ENCODE data around the gene FGF18. TPM values are rescaled to one million over a fixed set of nuclear protein-coding genes. Genes with fewer than 3 reads are reported as not detected.

FGF18 gene
- total and polyA plus RNA-seq, 10 of the 15 experiments (the other 5 are each of a cell fraction or from before 2014, with no cell fraction given) = 0.03 to 0.10 (median 0.06) TPM; not detected in 5

GRCh38 chr5:171422495-171422894, 3.0 kb downstream of the FGF18 start (continued):
- TF ChIP-seq STAT1 (conservative IDR thresholded peaks at IDR 0.05) (no peak), SREBF2 (IDR thresholded peaks at IDR 0.05; ENCODE audit: low read length) (no peak), SUZ12 (IDR thresholded peaks at IDR 0.05; ENCODE audit: unreplicated experiment) (no peak)

GRCh38 chr5:171422902-171423663, 3.6 kb downstream of the FGF18 start:
- CTCF ChIA-PET = no interaction called here
- H3K36me3 ChIP-seq (ENCODE audit: control insufficient read depth in 2 of 2, insufficient read depth in 2 of 2, low read length in 1 of 2) = no peaks in the 10 kb centered on the region
- POLR2A ChIA-PET = interaction anchor here (0.6 to 0.7 kb wide), 3 partner anchors 85 to 701 kb away, joined by 3 to 7 read pairs (median 5); no protein-coding TSS in a partner anchor
- RAD21 ChIA-PET (ENCODE audit: unreplicated experiment) = no interaction called here
- WGBS (ENCODE audit: insufficient coverage, insufficient replicate concordance, low lambda C conversion rate, missing lambda C conversion rate) = 51% methylated on average over 23 of the region's 26 CpGs
- no peak for DNase-seq (ENCODE audit: low read depth, low spot score)
- no peaks in the 10 kb centered on the region for H3K79me2 ChIP-seq (ENCODE audit: control insufficient read depth, insufficient read depth, low read length)
- FAIRE-seq = no peak
- no peak overlapping the region for H3K9ac ChIP-seq (ENCODE audit: control insufficient read depth, insufficient read depth, low read length)
- ATAC-seq = no peak
- no peak overlapping the region for H3K4me3 ChIP-seq
- intact Hi-C loops (cut with micrococcal nuclease; ENCODE audit: unreplicated experiment) = loop anchor here (10.0 kb wide), 1 partner anchor 182 kb away; no protein-coding TSS in a partner anchor
- H4K20me1 ChIP-seq (ENCODE audit: control insufficient read depth, insufficient read depth) = no peaks in the 10 kb centered on the region
- no TSS peak for BruUV-seq (replicated peaks)
- no peak overlapping the region for H2AFZ ChIP-seq (ENCODE audit: control insufficient read depth, low read depth, low read length)
- H3K27me3 ChIP-seq (replicated peaks in 1 of 2; ENCODE audit: control insufficient read depth in 2 of 2, insufficient read depth in 2 of 2, low read length in 1 of 2) = peaks cover 4 to 5% of the 10 kb centered on the region in 2 experiments; a peak in 3 of 4 replicates
- H3K4me2 ChIP-seq (ENCODE audit: control insufficient read depth, insufficient read depth) = no peak overlapping the region
- no peaks in the 10 kb centered on the region for H3K9me3 ChIP-seq (replicated peaks; ENCODE audit: control insufficient read depth, insufficient read depth, low read length)
- H3K27ac ChIP-seq (ENCODE audit: control insufficient read depth, insufficient read depth) = no peak overlapping the region
- in situ Hi-C loops (cut with MboI) = loop anchor here (25.0 kb wide), 1 partner anchor 864 kb away; the partner anchor contains the start of gene UBTD2
- H3K4me1 ChIP-seq (ENCODE audit: control insufficient read depth, insufficient read depth, low read length) = peaks cover 7% of the 10 kb centered on the region
- SMC1A ChIA-PET (ENCODE audit: uncharacterized antibody, unreplicated experiment) = no interaction called here
- TF ChIP-seq MEF2B (IDR thresholded peaks at IDR 0.05; ENCODE audit: partially characterized antibody, poor library complexity, severe bottlenecking) = no peak
- no peak for TF ChIP-seq BRCA1 (IDR thresholded peaks at IDR 0.05; ENCODE audit: low read depth, low read length)
- no peak for TF ChIP-seq SUPT20H (IDR thresholded peaks at IDR 0.05; ENCODE audit: borderline replicate concordance, control insufficient read depth, low read depth, low read length)
- TF ChIP-seq ZNF217 (IDR thresholded peaks at IDR 0.05) = no peak
- TF ChIP-seq CBX5 (IDR thresholded peaks at IDR 0.05; ENCODE audit: low read depth) = no peak
- TF ChIP-seq PRDM15 (CRISPR knock-in tag; IDR thresholded peaks at IDR 0.05) = no peak
- no peak for TF ChIP-seq RAD51 (IDR thresholded peaks at IDR 0.05)
- TF ChIP-seq PKNOX1 (IDR thresholded peaks at IDR 0.05) = no peak
- TF ChIP-seq ESRRA (IDR thresholded peaks at IDR 0.05; ENCODE audit: low read length) = no peak
- no peak for TF ChIP-seq BCLAF1 (IDR thresholded peaks at IDR 0.05)
- TF ChIP-seq KLF5 (IDR thresholded peaks at IDR 0.05; ENCODE audit: partially characterized antibody) = no peak
